Measurements from ENCODE around the gene PM20D1.
"Not testable (repeated sequence)": the region's sequence is repeated elsewhere in the genome, so short reads cannot be mapped to it uniquely, and the experiment has no call there.

Gene PM20D1, protein sequence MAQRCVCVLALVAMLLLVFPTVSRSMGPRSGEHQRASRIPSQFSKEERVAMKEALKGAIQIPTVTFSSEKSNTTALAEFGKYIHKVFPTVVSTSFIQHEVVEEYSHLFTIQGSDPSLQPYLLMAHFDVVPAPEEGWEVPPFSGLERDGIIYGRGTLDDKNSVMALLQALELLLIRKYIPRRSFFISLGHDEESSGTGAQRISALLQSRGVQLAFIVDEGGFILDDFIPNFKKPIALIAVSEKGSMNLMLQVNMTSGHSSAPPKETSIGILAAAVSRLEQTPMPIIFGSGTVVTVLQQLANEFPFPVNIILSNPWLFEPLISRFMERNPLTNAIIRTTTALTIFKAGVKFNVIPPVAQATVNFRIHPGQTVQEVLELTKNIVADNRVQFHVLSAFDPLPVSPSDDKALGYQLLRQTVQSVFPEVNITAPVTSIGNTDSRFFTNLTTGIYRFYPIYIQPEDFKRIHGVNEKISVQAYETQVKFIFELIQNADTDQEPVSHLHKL

DNA sequence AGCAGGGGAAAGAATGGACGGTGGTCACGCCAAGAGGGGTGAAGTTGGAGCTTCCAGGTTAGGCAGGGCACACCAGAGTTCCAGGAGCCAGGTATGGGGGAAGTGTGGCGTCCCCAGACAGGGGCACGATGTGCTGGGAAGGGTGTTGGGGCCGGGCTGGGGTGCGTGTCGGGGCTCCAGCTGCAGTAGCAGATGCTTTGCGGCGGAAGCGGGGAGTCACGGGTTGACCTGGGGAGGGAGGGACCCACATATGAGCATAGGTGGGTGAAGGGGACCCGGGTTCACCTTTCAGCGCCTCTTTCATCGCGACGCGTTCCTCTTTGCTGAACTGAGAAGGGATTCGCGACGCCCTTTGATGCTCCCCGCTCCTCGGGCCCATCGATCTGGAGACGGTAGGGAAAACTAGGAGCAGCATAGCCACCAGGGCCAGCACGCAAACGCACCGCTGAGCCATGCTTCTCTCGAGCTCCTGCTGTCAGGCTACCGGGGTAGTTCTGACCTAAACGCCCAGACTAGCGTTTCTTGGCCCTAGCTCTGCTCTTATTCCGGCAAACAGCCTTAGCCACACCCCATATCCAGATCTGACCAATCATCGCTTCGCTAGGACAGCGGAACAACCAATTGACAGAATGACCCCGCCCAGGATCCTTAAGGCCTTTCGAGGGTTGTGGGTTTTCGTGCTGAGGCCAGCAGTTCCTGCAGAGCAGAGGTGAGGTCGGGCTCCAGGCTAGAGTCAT is at the start of gene PM20D1:
Gene PM20D1 (minus strand): TSS at position 514 of the 737 bp plus-strand sequence. CDS start 60 bp downstream, at position 454.
- FAIRE-seq, result no peak

DNA sequence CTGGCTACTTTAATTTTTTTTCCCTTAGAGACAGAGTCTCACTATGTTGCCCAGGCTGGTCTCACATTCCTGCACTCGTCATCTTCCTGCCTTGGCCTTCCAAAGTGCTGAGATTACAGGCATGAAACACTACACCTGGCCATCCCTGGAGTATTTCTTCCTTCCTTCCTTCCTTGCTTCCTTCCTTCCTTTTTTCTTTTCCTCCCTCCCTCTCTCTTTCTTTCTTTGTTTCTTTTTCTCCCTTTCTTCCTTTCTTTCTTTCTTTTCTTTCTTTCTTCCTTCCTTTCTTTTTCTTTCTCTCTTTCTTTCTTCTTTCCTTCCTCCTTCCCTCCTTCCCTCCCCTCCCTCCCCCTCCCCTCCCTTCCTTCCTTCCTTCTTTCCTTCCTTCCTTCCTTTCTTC is 46.4 kb upstream of the PM20D1 start:
- FAIRE-seq, result no peak

DNA sequence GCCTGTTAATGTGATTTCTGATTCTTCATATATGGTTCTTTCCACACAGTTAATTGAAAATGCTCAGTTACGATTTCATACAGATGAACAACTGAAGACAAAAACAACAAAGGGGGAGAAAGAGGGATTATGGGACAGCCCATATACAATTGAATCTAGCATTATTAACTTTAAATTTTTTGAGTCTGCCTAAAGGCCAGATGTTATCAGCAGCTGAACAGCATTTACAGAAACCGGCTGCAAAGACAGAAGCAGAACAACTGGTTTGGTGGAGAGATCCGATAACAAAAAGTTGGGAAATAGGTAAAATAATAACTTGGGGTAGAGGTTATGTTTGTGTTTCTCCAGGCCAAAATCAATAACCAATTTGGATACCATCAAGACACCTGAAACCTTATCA is 44.2 kb upstream of the PM20D1 start:
- FAIRE-seq, result not testable (repeated sequence)

DNA sequence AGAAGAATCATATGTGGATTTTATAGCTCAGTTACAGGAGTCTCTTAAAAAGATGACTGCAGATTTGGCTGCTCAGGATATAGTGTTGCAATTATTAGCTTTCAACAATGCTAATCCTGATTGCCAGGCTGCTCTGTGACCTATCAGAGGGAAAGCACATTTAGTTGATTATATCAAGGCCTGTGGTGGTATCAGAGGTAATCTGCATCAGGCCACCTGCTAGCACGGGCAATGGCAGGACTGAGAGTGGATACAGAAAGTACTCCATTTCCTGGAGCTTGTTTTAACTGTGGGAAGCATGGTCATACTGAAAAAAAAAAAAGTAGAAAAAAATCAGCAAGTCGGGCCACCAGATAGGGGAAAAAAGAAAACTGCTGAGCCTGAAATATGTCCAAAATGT is 42.2 kb upstream of the PM20D1 start:
- FAIRE-seq, result not testable (repeated sequence)

DNA sequence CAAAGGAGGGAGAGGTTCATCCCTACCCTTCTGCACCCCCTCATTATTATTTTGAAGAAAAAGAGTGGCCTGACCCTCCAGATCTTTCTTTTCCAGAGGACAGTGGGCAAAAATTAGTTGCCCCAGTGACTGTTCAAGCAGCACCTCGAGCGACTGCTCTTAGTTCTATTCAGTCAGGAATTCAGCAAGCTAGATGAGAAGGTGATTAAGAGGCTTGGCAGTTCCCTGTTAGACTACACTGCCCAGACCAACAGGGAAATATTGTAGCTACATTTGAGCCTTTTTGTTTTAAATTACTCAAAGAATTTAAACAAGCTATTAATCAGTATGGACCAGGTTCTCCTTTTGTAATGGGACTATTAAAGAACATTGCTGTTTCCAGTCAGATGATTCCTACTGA is 41.5 kb upstream of the PM20D1 start:
- not testable (repeated sequence) for FAIRE-seq

DNA sequence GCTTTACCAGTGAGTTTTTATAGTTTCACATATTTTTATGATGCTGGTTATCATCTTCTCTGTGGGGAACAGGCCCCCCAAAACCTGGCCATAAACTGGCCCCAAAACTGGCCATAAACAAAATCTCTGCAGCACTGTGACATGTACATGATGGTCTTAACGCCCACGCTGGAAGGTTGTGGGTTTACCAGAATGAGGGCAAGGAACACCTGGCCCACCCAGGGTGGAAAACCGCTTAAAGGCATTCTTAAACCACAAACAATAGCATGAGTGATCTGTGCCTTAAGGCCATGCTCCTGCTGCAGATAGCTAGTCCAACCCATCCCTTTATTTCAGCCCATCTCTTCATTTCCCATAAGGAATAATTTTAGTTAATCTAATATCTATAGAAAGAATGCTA is 40.7 kb upstream of the PM20D1 start:
- FAIRE-seq, result not testable (repeated sequence)

DNA sequence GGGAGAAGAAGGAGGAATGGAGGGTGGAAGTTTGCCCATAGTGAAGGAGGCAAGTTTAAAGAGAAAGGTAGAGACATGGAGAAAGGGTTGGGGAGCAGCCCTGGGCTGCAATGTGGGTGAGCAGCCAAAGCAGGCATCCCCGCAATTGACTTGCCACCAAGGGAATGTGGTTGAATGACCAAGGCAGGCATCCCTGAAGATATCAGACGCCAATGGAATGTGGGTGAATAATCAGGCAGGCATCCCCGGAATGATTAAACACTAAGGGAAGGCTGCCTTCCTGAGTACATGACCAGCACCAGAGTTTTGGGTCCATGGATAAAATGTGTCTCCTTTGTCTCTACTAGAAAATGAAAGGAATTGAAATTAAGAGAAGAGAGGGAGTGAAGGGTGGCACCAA is 39.8 kb upstream of the PM20D1 start:
- FAIRE-seq, result not testable (repeated sequence)

DNA sequence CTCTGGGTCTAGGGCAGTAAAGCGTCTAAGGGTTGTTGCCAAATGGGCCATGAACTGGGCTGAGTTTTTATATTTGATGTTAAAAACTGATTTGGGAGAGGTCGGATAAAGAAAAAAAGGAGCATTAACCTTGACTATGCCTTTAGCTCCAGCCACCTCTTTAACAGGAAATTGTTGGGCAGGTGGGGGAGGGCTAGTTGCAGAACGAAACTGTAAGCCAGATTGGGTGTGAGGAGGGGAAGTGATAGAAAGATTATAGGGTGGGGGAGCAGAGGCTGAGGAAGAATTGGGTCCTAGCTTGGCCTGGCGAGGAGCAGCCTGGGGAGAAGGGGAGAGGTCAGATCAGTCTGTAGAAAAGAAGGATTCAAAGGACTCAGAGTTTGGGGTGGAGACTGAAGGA is 39.1 kb upstream of the PM20D1 start:
- FAIRE-seq, result not testable (repeated sequence)

DNA sequence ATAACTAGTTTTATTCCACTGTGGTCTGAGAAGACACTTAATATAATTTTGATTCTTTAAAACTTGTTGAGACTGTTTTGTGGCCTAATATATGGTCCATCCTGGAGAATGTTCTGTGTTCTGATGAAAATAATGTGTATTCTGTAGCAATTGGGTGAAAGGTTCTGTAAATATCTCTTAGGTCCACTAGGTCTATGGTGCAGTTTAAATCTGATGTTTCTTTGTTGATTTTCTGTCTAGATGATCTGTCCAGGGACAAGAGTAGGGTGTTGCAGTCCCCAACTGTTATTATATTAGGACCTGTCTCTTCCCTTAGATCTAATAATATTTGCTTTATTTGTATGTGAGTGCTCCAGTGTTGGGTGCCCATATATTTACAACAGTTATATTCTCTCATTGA is 33.9 kb upstream of the PM20D1 start:
- FAIRE-seq, result no peak

DNA sequence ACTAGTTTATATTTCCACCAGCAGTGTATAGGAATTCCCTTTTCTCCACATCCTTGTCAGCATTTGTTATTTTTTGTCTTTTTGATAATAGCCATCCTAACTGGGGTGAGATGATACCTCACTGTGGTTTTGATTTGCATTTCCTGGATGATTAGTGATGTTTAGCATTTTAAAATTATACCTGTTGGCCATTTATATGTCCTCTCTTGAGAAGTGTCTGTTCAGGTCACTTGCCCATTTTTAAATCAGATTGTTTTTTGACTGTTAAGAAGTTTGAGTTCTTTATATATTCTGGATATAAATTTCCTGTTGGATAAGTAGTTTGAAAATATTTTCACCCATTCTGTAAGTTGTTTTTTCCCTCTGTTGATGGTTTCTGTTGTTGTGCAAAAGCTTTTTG is 31.0 kb upstream of the PM20D1 start:
- no peak for FAIRE-seq

DNA sequence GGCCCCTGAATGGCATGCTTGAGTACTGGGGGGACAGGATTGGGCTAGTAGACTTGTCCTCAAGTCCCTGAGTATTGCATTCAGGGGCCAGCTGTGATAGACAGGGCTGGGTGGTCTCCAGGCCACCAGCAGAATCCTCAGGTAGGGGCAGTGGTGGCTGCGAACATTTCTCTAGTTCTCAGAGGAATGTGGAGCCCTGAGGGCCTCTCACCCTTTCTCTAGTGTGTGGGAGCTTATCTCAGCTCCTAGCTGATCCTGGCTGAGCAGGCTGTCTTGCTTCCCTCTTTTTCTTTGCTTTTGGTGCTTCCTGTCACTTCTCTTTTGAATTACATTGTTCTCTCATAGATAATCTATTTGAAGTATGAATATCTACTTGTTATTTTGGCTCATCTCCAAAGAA is 30.0 kb upstream of the PM20D1 start:
- FAIRE-seq, result no peak

DNA sequence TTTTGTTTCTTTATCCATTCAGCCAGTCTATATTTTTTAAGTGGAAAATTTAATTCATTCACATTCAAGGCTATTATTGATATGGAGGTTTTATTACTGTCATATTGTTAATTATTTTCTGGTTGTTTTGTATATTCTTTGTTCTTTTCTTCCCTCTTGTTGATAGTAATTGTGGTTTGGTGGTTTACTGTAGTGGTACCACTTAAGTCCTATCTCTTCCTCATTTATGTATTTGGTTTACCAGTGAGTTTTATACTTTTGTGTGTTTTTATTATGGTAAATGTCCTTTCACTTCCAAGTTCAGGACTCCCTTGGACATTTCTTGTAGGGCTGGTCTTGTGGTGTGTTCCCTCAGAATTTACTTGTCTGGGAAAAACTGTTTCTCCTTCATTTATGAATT is 28.1 kb upstream of the PM20D1 start:
- no peak for FAIRE-seq

DNA sequence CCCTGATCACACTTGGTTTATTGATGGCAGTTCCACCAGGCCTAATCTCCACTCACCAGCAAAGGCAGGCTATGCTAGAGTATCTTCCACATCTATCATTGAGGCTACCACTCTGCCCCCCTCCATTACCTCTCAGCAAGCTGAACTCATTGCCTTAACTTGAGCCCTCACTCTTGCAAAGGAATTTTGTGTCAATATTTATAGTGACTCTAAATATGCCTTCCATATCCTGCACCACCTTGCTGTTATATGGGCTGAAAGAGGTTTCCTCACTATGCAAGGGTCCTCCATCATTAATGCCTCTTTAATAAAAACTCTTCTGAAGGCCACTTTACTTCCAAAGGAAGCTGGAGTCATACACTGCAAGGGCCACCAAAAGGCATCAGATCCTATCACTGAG is 23.2 kb upstream of the PM20D1 start:
- not testable (repeated sequence) for FAIRE-seq

DNA sequence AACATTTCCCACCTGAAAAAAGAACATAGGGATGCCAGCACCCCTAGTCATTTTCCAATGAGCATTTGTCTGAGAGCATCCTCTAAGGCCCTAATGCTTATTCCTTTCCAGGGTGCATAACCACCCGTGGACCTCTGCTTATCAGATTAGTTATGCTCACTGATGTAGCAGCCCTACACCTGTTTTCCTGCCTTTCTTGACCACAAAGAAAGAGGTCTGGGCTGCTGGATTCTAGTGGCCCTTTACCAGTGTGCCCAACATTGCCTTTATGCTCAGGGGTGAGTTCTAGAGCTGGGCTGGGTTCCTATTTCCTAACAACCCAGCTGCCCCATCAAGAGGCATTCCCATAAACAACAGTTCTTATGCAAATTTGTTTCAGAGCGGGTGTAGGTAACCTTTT is 20.3 kb upstream of the PM20D1 start:
- no peak for FAIRE-seq

DNA sequence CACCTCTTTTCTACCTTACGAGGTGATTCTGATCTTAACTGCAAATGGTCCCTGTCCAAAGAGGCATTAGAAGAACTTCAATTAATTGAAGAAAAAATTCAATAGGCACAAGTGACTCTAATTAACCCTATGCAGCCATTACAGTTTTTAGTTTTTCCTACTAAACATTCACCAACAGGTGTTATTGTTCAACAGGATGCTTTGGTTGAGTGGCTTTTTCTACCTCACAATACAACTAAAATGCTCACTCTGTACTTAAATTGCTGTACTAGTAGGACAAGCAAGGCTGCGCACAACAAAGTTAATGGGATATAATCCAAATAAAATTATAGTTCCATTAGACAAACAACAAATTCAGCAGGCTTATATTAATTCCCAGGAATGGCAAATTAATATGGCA is 11.6 kb upstream of the PM20D1 start:
- FAIRE-seq, result no peak

DNA sequence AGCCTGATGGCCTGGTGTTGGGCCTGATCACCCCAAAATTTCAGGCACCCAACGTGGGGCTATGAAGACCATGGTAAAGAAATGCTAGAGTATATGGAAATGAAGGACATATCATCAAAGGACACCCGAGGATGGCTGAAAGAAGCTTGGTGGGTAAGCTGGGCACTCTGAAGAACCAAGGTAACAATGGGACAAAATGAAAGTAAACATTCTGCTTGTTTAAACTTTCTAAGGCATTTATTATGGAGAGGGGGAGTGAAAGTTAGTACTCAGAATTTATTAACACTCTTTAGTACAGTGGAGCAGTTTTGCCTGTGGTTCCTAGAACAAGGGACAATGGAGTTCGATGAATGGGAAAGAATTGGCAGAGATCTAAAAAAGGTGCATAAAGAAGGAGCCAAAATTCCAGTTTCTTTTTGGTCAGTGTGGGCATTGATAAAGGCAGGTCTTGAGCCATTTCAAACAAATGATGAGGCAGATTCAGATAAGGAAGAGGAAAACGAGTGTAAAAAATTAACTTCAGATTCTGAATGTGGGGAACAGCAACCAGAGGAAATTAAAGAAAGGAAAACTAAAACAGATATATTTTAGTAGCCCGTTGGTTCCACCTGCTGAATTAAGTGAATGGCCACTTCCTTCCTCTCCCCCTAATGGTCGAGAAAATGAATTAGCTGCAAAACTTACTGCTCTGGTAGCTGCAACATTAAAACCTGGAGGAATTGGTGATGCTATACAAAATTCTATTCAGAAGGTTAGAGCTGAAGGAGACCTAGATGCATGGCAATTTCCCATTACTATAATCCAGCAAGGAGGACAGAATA is 8.4 kb upstream of the PM20D1 start:
- no peak for FAIRE-seq

DNA sequence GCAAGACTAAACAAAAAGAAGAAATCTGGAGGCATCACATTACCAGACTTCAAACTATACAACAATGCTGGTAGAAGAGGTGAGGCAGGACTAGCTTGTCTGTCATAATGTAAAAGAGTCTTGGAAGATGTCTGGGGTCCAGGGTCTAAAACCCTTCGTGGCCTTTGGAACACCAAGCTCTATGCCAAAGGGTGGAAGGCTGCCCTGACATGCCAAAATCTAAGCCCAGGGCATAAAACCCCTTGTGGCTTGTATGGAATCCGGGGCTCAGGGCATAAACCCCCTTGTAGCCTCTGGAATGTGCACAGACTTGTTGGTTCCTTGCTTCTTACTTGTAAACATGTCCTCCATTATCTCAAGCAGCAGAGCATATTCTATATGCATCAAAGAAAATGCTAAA is 7.6 kb upstream of the PM20D1 start:
- FAIRE-seq, result not testable (repeated sequence)

DNA sequence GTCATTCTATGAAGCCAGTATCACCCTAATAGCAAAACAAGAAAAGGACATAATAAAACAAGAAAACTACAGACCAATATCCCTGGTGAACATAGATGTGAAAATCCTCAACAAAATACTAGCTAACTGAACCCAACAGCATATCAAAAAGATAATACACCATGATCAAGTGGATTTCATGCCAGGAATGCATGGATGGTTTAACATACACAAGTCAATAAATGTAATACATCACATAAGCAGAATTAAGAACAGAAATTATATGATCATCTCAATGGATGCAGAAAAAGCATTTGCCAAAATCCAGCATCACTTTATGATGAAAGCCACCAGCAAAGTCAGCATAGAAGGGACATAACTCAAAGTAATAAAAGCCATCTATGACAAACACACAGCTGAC is 6.5 kb upstream of the PM20D1 start:
- FAIRE-seq, result no peak

DNA sequence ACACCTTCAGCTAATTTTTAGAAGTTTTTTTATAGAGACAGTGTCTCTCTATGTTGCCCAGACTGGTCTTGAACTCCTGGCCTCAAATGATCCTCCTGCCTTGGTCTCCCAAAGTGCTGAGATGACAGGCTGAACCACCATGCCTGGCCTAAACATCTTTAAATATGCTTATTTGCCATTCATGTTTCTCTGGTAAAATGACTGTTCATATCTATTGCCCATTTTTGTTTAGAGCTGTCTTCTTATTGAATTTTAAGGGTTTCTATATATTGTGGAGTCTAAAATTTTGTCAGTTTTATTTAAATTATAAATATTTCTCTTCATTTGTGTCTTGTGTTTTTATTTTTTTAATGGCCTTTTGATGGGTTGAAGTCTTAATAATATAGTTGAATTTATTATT is 3.0 kb upstream of the PM20D1 start:
- no peak for FAIRE-seq

DNA sequence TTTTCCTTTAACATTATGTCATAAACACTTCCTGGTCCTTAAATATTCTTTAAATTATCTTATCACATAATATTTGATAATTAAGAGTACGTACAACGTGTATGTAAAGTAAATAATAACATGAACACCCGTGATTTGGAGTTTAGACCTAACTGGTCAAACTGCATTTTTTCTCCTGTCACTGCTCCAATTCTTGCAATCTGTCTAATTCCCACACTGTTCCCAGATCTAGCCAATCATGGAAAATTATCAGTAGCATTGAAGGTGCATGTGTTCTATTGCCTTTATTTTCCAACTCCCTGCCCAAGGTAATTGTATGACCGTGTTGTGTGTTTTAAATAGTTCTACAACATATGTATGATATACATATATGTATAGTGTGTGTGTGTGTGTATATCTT is 2.1 kb upstream of the PM20D1 start:
- FAIRE-seq, result no peak

DNA sequence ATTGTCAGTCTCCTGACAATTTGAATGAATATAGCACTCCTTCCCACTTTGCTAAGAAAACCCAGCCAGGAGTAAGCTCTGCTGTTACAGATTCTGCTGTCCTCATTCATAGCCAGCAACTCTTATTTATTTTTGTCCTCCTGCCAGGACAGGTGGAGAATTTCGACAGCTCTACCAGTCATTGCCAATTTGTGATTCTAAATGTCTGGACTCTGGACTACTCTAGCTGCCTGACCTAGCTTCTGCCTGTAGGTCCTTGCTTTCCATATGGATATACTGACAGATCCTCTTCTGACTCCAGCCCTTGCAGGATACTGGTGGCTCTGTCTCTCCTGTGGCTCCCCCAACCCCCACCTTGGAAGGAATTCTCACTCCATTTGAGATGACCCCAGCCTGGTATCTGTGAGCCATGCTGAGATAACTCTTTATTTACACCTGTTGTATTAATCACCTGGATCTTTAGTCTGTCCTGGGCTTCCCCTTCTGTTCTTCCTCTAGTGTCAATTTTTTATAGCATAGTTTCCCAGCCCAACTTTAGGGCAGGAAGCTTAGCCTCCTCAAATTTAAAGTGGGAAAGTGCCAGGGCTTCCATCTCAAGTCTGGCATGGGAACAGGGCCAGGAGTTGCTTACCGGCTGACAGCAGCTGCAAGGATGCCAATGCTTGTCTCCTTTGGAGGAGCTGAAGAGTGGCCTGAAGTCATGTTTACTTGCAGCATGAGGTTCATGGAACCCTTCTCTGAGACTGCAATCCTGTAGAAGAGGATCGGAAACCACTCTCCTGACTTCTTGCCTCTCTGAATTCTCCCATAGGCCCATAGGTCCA is 6.7 kb downstream of the PM20D1 start:
- FAIRE-seq, result no peak

DNA sequence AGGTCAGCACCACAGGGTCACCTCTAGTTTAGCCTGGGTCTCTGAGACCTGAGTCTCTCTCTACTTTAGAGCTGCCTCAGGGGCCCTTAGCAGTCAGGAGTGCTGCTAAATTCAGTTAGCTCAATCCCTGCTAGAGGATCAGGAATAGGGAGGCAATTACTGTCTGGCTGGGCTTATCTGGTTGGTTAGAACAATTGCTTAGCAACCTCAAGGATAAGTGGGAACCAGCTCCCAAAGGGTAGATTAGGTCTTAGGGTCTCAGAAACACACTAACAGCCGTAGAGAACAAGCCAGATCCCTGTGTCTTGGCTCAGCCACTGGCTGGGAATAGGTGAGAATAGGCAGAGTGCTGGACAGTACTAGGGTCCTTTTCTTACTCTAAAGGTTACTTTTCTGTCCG is 7.7 kb downstream of the PM20D1 start:
- FAIRE-seq, result no peak
